ENCODE measurements around the gene EIF4H.

GRCh38 chr7:74216361-74216761 lies 42.2 kb downstream of the EIF4H start:
- TF ChIP-seq, protein P1, sequence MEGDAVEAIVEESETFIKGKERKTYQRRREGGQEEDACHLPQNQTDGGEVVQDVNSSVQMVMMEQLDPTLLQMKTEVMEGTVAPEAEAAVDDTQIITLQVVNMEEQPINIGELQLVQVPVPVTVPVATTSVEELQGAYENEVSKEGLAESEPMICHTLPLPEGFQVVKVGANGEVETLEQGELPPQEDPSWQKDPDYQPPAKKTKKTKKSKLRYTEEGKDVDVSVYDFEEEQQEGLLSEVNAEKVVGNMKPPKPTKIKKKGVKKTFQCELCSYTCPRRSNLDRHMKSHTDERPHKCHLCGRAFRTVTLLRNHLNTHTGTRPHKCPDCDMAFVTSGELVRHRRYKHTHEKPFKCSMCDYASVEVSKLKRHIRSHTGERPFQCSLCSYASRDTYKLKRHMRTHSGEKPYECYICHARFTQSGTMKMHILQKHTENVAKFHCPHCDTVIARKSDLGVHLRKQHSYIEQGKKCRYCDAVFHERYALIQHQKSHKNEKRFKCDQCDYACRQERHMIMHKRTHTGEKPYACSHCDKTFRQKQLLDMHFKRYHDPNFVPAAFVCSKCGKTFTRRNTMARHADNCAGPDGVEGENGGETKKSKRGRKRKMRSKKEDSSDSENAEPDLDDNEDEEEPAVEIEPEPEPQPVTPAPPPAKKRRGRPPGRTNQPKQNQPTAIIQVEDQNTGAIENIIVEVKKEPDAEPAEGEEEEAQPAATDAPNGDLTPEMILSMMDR (IDR thresholded peaks at IDR 0.05; ENCODE audit: low read depth, low read length) = no peak
- TF ChIP-seq POLR2A (IDR thresholded peaks at IDR 0.05; ENCODE audit: extremely low read depth, insufficient read length) = no peak
- TF ChIP-seq MYC (IDR thresholded peaks at IDR 0.05; ENCODE audit: low read depth, low read length) = no peak
- TF ChIP-seq, protein P2, sequence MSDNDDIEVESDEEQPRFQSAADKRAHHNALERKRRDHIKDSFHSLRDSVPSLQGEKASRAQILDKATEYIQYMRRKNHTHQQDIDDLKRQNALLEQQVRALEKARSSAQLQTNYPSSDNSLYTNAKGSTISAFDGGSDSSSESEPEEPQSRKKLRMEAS (IDR thresholded peaks at IDR 0.05; ENCODE audit: low read depth, low read length) = no peak

Data from NB4 (cell line).